Upper lobe of left lung (tissue), 4 donors: ENCODE results near the gene CCDC87.

Experiments used
- EP300 ChIP-seq, 4 donors: sonication (generic); formaldehyde crosslinking; IDR thresholded peaks; one replicate each; pipeline ENCODE4 v1.5.1; 2017; ENCODE audit warnings: antibody characterized with exemption in 4 of 4, control low read depth in 2 of 4
- POLR2A ChIP-seq, 4 donors: fragments of 450-650 bp; IDR thresholded peaks; one replicate each; pipeline ENCODE4 v1.5.1; 2016 to 2017; ENCODE audit warnings: antibody characterized with exemption in 4 of 4, mild to moderate bottlenecking in 2 of 4
- TF ChIP-seq, protein P1 (sequence below), 6 experiments: fragments of 450-650 bp in 4 of 6; fragments of 200-600 bp in 2 of 6; sonication (generic) in 2 of 6; IDR thresholded peaks; one replicate each; pipeline ENCODE4 v1.5.1; 2016 to 2019; ENCODE audit warnings: antibody characterized with exemption in 6 of 6

DNA sequence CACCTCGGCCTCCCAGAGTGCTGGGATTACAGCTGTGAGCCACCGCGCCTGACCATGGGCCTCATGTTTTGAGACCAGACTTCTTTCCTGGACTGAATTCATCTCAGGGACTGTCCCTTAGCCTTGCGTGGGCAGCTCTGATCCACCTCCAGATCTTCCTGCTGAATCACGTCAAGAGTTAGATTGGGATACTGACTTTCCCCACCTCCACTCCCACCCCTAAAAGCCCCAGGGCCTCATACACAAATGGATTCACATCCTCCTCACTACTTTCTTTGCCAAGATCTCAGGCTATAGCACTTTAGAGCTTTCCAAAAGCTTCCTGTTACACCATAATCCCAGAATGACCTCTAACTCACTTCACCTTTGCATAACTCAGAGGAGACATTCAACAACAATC is 12.1 kb downstream of the CCDC87 start:
- no peak for TF ChIP-seq EP300 (IDR thresholded peaks at IDR 0.05)
- TF ChIP-seq, protein P1, sequence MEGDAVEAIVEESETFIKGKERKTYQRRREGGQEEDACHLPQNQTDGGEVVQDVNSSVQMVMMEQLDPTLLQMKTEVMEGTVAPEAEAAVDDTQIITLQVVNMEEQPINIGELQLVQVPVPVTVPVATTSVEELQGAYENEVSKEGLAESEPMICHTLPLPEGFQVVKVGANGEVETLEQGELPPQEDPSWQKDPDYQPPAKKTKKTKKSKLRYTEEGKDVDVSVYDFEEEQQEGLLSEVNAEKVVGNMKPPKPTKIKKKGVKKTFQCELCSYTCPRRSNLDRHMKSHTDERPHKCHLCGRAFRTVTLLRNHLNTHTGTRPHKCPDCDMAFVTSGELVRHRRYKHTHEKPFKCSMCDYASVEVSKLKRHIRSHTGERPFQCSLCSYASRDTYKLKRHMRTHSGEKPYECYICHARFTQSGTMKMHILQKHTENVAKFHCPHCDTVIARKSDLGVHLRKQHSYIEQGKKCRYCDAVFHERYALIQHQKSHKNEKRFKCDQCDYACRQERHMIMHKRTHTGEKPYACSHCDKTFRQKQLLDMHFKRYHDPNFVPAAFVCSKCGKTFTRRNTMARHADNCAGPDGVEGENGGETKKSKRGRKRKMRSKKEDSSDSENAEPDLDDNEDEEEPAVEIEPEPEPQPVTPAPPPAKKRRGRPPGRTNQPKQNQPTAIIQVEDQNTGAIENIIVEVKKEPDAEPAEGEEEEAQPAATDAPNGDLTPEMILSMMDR (IDR thresholded peaks at IDR 0.05), result no peak
- no peak for TF ChIP-seq POLR2A (IDR thresholded peaks at IDR 0.05)
